Lower leg skin (tissue), 4 donors: Measurements from ENCODE around the gene LEMD2. TPM values are rescaled to one million over a fixed set of nuclear protein-coding genes. Genes with fewer than 3 reads are reported as not detected.

Source experiments
- DNase-seq, 2 donors: peaks; one replicate each; pipeline ENCODE4 v3.0.0-alpha.2; 2019; ENCODE audit warnings: low spot score in 2 of 2
- H3K4me3 ChIP-seq: fragments of 200-600 bp; sonication (generic); 2 replicates; pipeline ENCODE4 v1.5.1; 2017; ENCODE audit warnings: mild to moderate bottlenecking, low read depth; ENCODE audit not compliant: poor library complexity, severe bottlenecking
- POLR2A ChIP-seq, 2 donors: fragments of 450-650 bp; IDR thresholded peaks; one replicate each; pipeline ENCODE4 v1.6.1; 2016 to 2017; ENCODE audit warnings: antibody characterized with exemption in 2 of 2, mild to moderate bottlenecking in 1 of 2, moderate library complexity in 1 of 2
- WGBS, 2 donors: methylation state at CpG; one replicate each; pipeline ENCODE4 v1.1.5; 2018; 5-methylcytosine and 5-hydroxymethylcytosine counted together
- intact Hi-C: fragments of 100-400 bp; cut with DNase I; formaldehyde crosslinking; loops from one replicate; pipeline ENCODE4 v1.15.0; 2023; ENCODE audit warnings: low total_unique reads
- total RNA-seq, 4 donors: library from RNA; depleted of rRNA; stranded (reverse); fragments of >200 nt; gene quantifications; one replicate each; pipeline ENCODE4 v1.1.0, GENCODE V29; 2016
- TF ChIP-seq, protein P1 (sequence below), 3 donors: fragments of 450-650 bp; IDR thresholded peaks; one replicate each; pipeline ENCODE4 v1.5.1; 2016; ENCODE audit warnings: antibody characterized with exemption in 3 of 3, mild to moderate bottlenecking in 3 of 3, moderate library complexity in 2 of 3

Gene LEMD2
- total RNA-seq, 4 donors from 2014 or later, result 57.5 to 93.6 (median 68.1) TPM

DNA sequence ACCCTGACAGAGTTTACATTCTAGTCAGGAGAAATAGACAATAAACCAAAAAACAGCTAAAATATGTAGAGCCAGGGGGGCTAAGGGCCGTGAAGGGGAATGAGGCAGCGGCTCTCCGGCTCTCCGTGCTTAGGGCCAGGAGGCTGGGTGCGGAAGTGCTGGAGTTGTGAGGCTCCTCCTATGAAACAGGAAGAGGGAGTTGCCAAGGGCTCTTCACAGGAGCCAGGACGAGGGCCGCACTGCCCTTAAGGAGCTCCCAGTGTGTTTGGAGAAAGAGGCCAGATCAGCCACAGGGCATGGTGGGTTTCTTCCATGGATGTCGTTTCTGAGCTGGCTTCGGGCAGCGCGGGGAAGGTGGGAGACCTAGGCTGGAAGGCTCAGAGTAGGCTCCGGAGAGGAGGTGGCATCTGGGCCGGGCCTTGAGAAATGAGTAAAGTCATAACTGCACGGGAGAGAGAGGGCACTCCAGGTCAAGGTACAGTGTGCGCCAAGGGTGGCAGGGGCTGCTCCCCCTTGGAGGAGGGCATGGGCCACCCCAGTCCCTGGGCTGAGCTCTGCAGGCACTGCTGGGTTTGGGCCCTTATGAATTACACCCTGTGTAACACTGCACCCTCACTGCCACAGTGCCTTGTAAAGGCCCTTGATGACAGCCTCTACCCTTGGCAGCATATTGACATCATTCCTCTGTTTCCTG is 35.7 kb upstream of the LEMD2 start:
- intact Hi-C loops, result no loop called here
- no peak for DNase-seq
- H3K4me3 ChIP-seq, result no peak overlapping the region
- no peak for TF ChIP-seq POLR2A (IDR thresholded peaks at IDR 0.05)
- 43 to 46% methylated on average over 15 of the region's 15 CpGs for WGBS, 2 donors

DNA sequence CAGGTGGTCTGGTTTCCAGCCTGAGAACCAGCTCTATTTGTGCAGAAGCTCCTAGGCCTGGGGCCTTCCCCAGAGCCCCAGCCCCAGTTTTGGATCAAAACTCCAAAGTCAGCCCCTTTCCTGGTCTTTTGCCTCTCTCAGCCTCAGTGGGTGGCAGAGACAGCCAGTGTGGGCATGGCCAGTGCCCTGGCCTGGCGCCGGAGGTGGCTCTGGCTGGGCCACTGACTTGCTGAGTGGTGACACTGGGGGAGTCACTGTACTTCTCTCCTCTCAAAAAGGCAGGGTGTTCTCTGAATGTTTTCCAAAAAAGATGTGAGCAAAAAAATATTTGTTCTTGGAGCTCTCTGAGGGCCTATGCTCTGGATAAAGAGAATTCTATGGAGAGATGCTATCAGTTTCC is 34.9 kb upstream of the LEMD2 start:
- no peak overlapping the region for H3K4me3 ChIP-seq
- TF ChIP-seq, protein P1, sequence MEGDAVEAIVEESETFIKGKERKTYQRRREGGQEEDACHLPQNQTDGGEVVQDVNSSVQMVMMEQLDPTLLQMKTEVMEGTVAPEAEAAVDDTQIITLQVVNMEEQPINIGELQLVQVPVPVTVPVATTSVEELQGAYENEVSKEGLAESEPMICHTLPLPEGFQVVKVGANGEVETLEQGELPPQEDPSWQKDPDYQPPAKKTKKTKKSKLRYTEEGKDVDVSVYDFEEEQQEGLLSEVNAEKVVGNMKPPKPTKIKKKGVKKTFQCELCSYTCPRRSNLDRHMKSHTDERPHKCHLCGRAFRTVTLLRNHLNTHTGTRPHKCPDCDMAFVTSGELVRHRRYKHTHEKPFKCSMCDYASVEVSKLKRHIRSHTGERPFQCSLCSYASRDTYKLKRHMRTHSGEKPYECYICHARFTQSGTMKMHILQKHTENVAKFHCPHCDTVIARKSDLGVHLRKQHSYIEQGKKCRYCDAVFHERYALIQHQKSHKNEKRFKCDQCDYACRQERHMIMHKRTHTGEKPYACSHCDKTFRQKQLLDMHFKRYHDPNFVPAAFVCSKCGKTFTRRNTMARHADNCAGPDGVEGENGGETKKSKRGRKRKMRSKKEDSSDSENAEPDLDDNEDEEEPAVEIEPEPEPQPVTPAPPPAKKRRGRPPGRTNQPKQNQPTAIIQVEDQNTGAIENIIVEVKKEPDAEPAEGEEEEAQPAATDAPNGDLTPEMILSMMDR (IDR thresholded peaks at IDR 0.05), result no peak
- TF ChIP-seq POLR2A (IDR thresholded peaks at IDR 0.05), result no peak
- intact Hi-C loops, result no loop called here
- DNase-seq, result no peak
- WGBS, 2 donors, result 58 to 68% methylated on average over 2 of the region's 2 CpGs

DNA sequence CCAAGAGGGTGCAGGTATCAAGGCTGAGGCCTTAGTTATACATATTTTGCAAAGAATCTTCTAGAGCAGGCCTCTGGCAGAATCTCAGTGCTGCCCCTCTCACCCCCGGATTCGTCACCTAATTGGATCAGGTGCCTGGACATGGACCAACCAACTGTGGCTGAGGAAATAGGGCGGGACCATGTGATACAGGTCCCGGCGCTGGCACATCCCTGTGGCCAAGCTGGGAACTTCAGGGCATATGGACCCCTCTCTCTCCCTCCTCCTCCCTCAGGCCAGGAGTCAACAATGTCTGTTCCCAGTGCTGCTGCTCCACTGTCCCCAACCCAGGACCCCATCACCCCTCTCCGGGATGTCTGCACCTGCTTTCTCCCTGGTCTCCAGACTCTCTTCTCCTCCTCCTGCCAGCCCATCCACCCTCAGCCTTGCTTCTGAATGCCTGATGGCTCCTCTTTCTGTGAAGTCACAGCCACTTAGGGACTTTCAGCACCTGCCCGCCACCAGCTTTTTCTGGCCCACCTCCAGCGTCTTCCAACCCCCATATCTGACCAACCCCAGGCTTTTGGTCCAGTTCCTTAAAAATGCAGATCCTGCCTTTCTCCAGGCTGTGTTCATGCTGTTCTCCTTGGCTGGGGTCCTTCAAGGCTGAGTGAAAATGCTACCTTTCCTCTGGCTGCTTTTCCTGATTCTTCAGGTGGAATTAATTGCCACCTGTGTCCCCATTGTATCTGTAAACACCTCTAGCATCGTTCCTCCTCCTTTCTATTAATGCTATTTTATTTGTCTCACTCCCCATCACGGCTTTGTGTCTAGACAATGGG is 33.9 kb upstream of the LEMD2 start:
- DNase-seq, result no peak
- H3K4me3 ChIP-seq, result no peak overlapping the region
- intact Hi-C loops, result no loop called here
- no peak for TF ChIP-seq POLR2A (IDR thresholded peaks at IDR 0.05)
- TF ChIP-seq, protein P1 (IDR thresholded peaks at IDR 0.05), result no peak
- WGBS, 2 donors, result 62 to 69% methylated on average over 10 of the region's 10 CpGs

DNA sequence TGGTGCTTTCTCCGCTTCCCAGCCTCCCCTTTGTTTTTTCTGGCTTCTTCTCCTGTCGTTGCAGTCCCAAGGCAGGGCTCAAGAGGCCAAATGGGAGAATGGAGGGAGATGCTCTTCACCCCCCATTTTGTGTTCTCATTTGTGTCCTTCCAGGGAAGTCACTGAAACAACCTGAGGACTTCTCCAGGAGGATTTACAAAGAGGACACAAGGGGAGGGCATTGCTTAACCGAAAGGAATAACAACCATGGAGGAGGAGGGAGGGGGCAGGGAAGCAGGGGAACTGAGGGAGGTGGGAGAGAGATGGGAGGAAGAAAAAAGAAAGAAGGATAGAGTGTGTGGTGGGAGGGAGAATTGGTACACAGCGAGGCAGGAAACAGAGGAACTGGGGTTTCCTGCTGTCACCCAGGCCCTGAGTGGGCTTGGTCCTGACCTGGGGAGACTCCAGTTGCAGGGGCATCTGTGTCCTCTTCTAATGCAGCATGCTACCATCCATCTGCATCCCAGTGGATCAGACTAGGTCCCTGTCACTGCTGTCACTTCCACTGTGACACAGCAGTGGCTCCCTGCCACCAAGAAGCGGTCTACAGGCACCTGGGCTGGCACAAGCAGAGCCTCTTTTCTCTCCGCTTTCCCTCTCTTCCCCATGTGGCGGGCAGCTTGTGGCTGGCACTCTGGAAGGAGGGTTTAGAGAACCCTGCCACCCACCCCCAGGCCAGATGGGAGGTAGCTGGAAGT is 32.0 kb upstream of the LEMD2 start:
- TF ChIP-seq POLR2A (IDR thresholded peaks at IDR 0.05), result no peak
- TF ChIP-seq, protein P1 (IDR thresholded peaks at IDR 0.05), result no peak
- H3K4me3 ChIP-seq, result no peak overlapping the region
- 68 to 80% methylated on average over 7 of the region's 7 CpGs for WGBS, 2 donors
- intact Hi-C loops, result no loop called here
- no peak for DNase-seq

DNA sequence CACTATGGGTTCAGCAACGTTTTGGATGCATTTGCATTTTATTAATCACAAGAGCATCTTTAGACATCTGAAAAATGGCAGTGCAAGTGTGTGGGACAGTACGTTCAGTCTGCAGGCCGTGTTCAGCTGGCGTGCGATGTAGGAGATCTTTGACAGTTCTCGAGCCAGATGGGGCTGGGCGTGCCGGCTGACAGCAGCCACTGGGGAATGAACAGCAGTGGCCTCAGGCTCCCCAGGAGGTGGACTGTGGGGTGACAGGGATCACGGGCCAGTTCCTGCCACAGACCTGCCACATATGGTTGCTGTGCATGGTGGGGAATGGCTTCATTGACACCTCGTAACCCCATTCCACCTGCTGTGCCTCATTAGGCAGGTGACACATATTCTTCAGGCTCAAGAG is 31.3 kb upstream of the LEMD2 start:
- WGBS, 2 donors, result 45 to 48% methylated on average over 10 of the region's 10 CpGs
- intact Hi-C loops, result no loop called here
- no peak overlapping the region for H3K4me3 ChIP-seq
- TF ChIP-seq, protein P1 (IDR thresholded peaks at IDR 0.05), result no peak
- no peak for TF ChIP-seq POLR2A (IDR thresholded peaks at IDR 0.05)
- DNase-seq, result no peak

DNA sequence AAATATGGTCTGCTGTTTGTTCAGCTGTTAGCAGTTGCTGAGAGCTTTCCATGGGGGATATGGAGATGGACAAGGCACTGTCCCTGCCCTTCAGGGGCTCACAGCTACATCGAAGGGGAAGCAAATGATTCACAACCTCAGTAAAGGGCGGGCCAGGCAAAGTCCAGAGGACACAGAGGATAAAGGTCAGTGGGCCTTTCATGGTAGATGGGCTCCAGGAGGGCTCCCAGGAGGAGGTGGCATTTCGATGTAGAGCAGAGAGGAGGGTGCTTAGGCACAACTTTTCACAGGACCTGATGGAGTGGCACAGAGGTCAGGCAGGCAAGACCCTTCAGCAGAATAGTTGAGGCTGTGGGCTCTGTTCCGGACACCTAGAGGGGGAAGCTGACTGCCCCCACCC is 30.1 kb upstream of the LEMD2 start:
- TF ChIP-seq, protein P1 (IDR thresholded peaks at IDR 0.05), result no peak
- TF ChIP-seq POLR2A (IDR thresholded peaks at IDR 0.05), result no peak
- DNase-seq, result no peak
- intact Hi-C loops, result no loop called here
- 80 to 90% methylated on average over 3 to 4 of the region's 4 CpGs for WGBS, 2 donors
- H3K4me3 ChIP-seq, result no peak overlapping the region
